Nephron (organoid): ENCODE data around the gene DNAJB11.
A peak's percentile ranks its signal among the peaks of the same experiment; 100 is the strongest.
"Not testable (repeated sequence)": the region's sequence is repeated elsewhere in the genome, so short reads cannot be mapped to it uniquely, and the experiment has no call there.

ENCODE experiments used
- H3K27ac Mint-ChIP-seq, 3 experiments: 2 replicates each; pipeline ENCODE4 v1.8.0; 2020; ENCODE audit warnings: mixed read lengths in 3 of 3, mild to moderate bottlenecking in 2 of 3, moderate library complexity in 1 of 3
- H3K27me3 Mint-ChIP-seq: 2 replicates; pipeline ENCODE4 v1.8.0; 2021; ENCODE audit warnings: low read depth, mild to moderate bottlenecking, moderate library complexity, mixed read lengths
- H3K36me3 Mint-ChIP-seq: 2 replicates; pipeline ENCODE4 v1.8.0; 2020; ENCODE audit warnings: low read depth, mixed read lengths
- H3K4me1 Mint-ChIP-seq: 2 replicates; pipeline ENCODE4 v1.8.0; 2020; ENCODE audit warnings: mixed read lengths
- H3K4me3 Mint-ChIP-seq, 3 experiments: 2 replicates each; pipeline ENCODE4 v1.8.0; 2020; ENCODE audit warnings: mild to moderate bottlenecking in 3 of 3, mixed read lengths in 3 of 3, moderate library complexity in 2 of 3
- H3K9me3 Mint-ChIP-seq: 2 replicates; pipeline ENCODE4 v1.8.0; 2020; ENCODE audit warnings: mixed read lengths
- CTCF ChIP-seq, 3 experiments: fragments of 200-600 bp; sonication (generic); IDR thresholded peaks; one replicate each; pipeline ENCODE4 v1.5.0; 2021; ENCODE audit warnings: antibody characterized with exemption in 3 of 3; ENCODE audit not compliant: unreplicated experiment in 3 of 3

DNAJB11 gene

GRCh38 chr3:186567072-186567921 is 3.2 kb upstream of the DNAJB11 start, which contains the start of gene TBCCD1:
TSS of gene TBCCD1 (minus strand) at chr3:186567339. CDS start at chr3:186564329, 3,010 bp downstream.
- no peaks in the 10 kb centered on the region for H3K27me3 Mint-ChIP-seq
- H3K27ac Mint-ChIP-seq: peak within 1 kb of the TSS; percentile 80 to 98 (median 90)
- peak within 1 kb of the TSS; percentile 88 to 95 (median 89) for H3K4me3 Mint-ChIP-seq
- H3K36me3 Mint-ChIP-seq: peaks cover 5% of the 10 kb centered on the region
- no peaks in the 10 kb centered on the region for H3K9me3 Mint-ChIP-seq
- TF ChIP-seq CTCF (IDR thresholded peaks at IDR 0.05; ENCODE audit: unreplicated experiment in 3 of 3): no peak
- H3K4me1 Mint-ChIP-seq: peaks cover 43% of the 10 kb centered on the region

- Mint-ChIP-seq H3K4me3 (peak overlapping the region; percentile 91 to 98 (median 92)), H3K27ac (peak overlapping the region in 1 of 3 experiments; percentile 89), H3K4me1 (peaks cover 43% of the 10 kb centered on the region)
- H3K9me3 Mint-ChIP-seq, H3K36me3 Mint-ChIP-seq, H3K27me3 Mint-ChIP-seq: not testable (repeated sequence)
Observed at GRCh38 chr3:186569361-186569760, 1.2 kb upstream of the DNAJB11 start.

GRCh38 chr3:186569779-186570095 is 783 bp upstream of the DNAJB11 start:
- H3K36me3 Mint-ChIP-seq: peaks cover 12% of the 10 kb centered on the region
- no peak for TF ChIP-seq CTCF (IDR thresholded peaks at IDR 0.05; ENCODE audit: unreplicated experiment in 3 of 3)
- H3K27me3 Mint-ChIP-seq: no peaks in the 10 kb centered on the region
- H3K9me3 Mint-ChIP-seq: no peaks in the 10 kb centered on the region
- peak overlapping the region; percentile 91 to 98 (median 92) for H3K4me3 Mint-ChIP-seq
- H3K27ac Mint-ChIP-seq: peak overlapping the region in 2 of 3 experiments; percentile 61 to 89
- peaks cover 39% of the 10 kb centered on the region for H3K4me1 Mint-ChIP-seq

- Mint-ChIP-seq H3K27ac (peak overlapping the region in 2 of 3 experiments; percentile 19 to 30), H3K27me3 (no peaks in the 10 kb centered on the region), H3K9me3 (no peaks in the 10 kb centered on the region), H3K36me3 (peaks cover 22% of the 10 kb centered on the region), H3K4me1 (peaks cover 38% of the 10 kb centered on the region), H3K4me3 (peak overlapping the region; percentile 91 to 98 (median 92))
- no peak for TF ChIP-seq CTCF (IDR thresholded peaks at IDR 0.05; ENCODE audit: unreplicated experiment in 3 of 3)
Observed at GRCh38 chr3:186570941-186571643, 572 bp downstream of the DNAJB11 start.

GRCh38 chr3:186571644-186572013 is 1.1 kb downstream of the DNAJB11 start:
- Mint-ChIP-seq H3K27me3 (no peaks in the 10 kb centered on the region), H3K4me3 (peak overlapping the region; percentile 91 to 98 (median 92)), H3K9me3 (no peaks in the 10 kb centered on the region), H3K4me1 (peaks cover 33% of the 10 kb centered on the region), H3K36me3 (peaks cover 27% of the 10 kb centered on the region), H3K27ac (no peak overlapping the region)
- no peak for TF ChIP-seq CTCF (IDR thresholded peaks at IDR 0.05; ENCODE audit: unreplicated experiment in 3 of 3)

- Mint-ChIP-seq H3K27me3 (no peaks in the 10 kb centered on the region), H3K4me3 (no peak overlapping the region), H3K27ac (no peak overlapping the region), H3K36me3 (peaks cover 61% of the 10 kb centered on the region), H3K4me1 (no peaks in the 10 kb centered on the region), H3K9me3 (no peaks in the 10 kb centered on the region)
- no peak for TF ChIP-seq CTCF (IDR thresholded peaks at IDR 0.05; ENCODE audit: unreplicated experiment in 3 of 3)
Observed at GRCh38 chr3:186577521-186577920, 7.0 kb downstream of the DNAJB11 start.
